H9 (cell line): ENCODE results near the gene AP4B1. TPM values are rescaled to one million over a fixed set of nuclear protein-coding genes. Genes with fewer than 3 reads are reported as not detected.

ENCODE experiments used
- DNase-seq: peaks from one replicate; pipeline ENCODE4 v3.0.0-alpha.2; 2017
- H2AFZ ChIP-seq: one replicate; pipeline ENCODE4 v1.6.1; 2013; ENCODE audit warnings: mild to moderate bottlenecking, low read length, control low read depth, moderate library complexity
- H2AK5ac ChIP-seq: 2 replicates; pipeline ENCODE4 v1.6.1; 2013; ENCODE audit warnings: low read length, control low read depth, mixed read lengths; ENCODE audit not compliant: insufficient read length
- H2BK120ac ChIP-seq: one replicate; pipeline ENCODE4 v1.6.1; 2013; ENCODE audit warnings: low read depth, mild to moderate bottlenecking, low read length, control low read depth, inconsistent platforms; ENCODE audit not compliant: poor library complexity, severe bottlenecking
- H2BK12ac ChIP-seq: 2 replicates; pipeline ENCODE4 v1.6.1; 2013; ENCODE audit warnings: low read length, control low read depth, mixed read lengths, low read depth; ENCODE audit not compliant: insufficient read length
- H2BK15ac ChIP-seq: 2 replicates; pipeline ENCODE4 v1.6.1; 2013; ENCODE audit warnings: low read depth, low read length, control low read depth
- H2BK20ac ChIP-seq: one replicate; pipeline ENCODE4 v1.6.1; 2013; ENCODE audit warnings: low read depth, mild to moderate bottlenecking, low read length, control low read depth, inconsistent platforms; ENCODE audit not compliant: poor library complexity, severe bottlenecking
- H2BK5ac ChIP-seq: 2 replicates; pipeline ENCODE4 v1.6.1; 2013; ENCODE audit warnings: low read length, control low read depth, mixed read lengths; ENCODE audit not compliant: insufficient read length
- H3K14ac ChIP-seq: 2 replicates; pipeline ENCODE4 v1.6.1; 2013; ENCODE audit warnings: low read length, control low read depth; ENCODE audit not compliant: insufficient read depth
- H3K18ac ChIP-seq: 2 replicates; pipeline ENCODE4 v1.6.1; 2013; ENCODE audit warnings: low read depth, mild to moderate bottlenecking, mixed read lengths, low read length, control low read depth; ENCODE audit not compliant: insufficient read length
- H3K23ac ChIP-seq: 2 replicates; pipeline ENCODE4 v1.6.1; 2013; ENCODE audit warnings: low read length, control low read depth, mixed read lengths, low read depth; ENCODE audit not compliant: insufficient read length
- H3K23me2 ChIP-seq: 2 replicates; pipeline ENCODE4 v1.6.1; 2013; ENCODE audit warnings: low read depth, mild to moderate bottlenecking, mixed read lengths, low read length, control low read depth; ENCODE audit not compliant: insufficient read length, poor library complexity, severe bottlenecking
- H3K27ac ChIP-seq: 2 replicates; pipeline ENCODE4 v1.5.1; 2013; ENCODE audit warnings: low read length, control low read depth, mixed read lengths, low read depth; ENCODE audit not compliant: insufficient read length
- H3K27me3 ChIP-seq: 2 replicates; pipeline ENCODE4 v1.6.1; 2013; ENCODE audit warnings: low read length, control low read depth, inconsistent platforms; ENCODE audit not compliant: insufficient read depth
- H3K4ac ChIP-seq: 2 replicates; pipeline ENCODE4 v1.6.1; 2013; ENCODE audit warnings: low read depth, mild to moderate bottlenecking, control low read depth, inconsistent platforms, low read length, moderate library complexity
- H3K4me1 ChIP-seq: 2 replicates; pipeline ENCODE4 v1.6.1; 2013; ENCODE audit warnings: low read length, control low read depth, inconsistent platforms; ENCODE audit not compliant: insufficient read depth
- H3K4me2 ChIP-seq: 2 replicates; pipeline ENCODE4 v1.6.1; 2013; ENCODE audit warnings: low read length, control low read depth, mixed read lengths; ENCODE audit not compliant: insufficient read length, insufficient read depth
- H3K56ac ChIP-seq: 2 replicates; pipeline ENCODE4 v1.6.1; 2013; ENCODE audit warnings: low read depth, mild to moderate bottlenecking, mixed read lengths, low read length, control low read depth; ENCODE audit not compliant: insufficient read length
- H3K79me1 ChIP-seq: 2 replicates; pipeline ENCODE4 v1.6.1; 2013; ENCODE audit warnings: low read depth, mild to moderate bottlenecking, moderate library complexity, low read length, control low read depth, inconsistent platforms; ENCODE audit not compliant: insufficient read depth, poor library complexity, severe bottlenecking
- H3K79me2 ChIP-seq: 2 replicates; pipeline ENCODE4 v1.6.1; 2013; ENCODE audit warnings: low read length, control low read depth, inconsistent platforms; ENCODE audit not compliant: insufficient read depth
- H3K9ac ChIP-seq: 2 replicates; pipeline ENCODE4 v1.6.1; 2013; ENCODE audit warnings: low read length, control low read depth, mixed read lengths; ENCODE audit not compliant: insufficient read length; ENCODE audit errors: extremely low read depth
- H3K9me3 ChIP-seq: one replicate; pipeline ENCODE4 v1.6.1; 2013; ENCODE audit warnings: low read depth, low read length, inconsistent platforms; ENCODE audit not compliant: control insufficient read depth
- H3T11ph ChIP-seq: one replicate; pipeline ENCODE4 v1.6.1; 2013; ENCODE audit warnings: mild to moderate bottlenecking, low read length, control low read depth, inconsistent platforms
- H4K20me1 ChIP-seq: one replicate; pipeline ENCODE4 v1.6.1; 2013; ENCODE audit not compliant: control insufficient read depth, insufficient read length, insufficient read depth
- H4K5ac ChIP-seq: 2 replicates; pipeline ENCODE4 v1.6.1; 2013; ENCODE audit warnings: low read depth, mild to moderate bottlenecking, mixed read lengths, low read length, control low read depth; ENCODE audit not compliant: insufficient read length
- H4K8ac ChIP-seq: replicated peaks from 2 replicates; pipeline ENCODE4 v1.6.1; 2013; ENCODE audit warnings: low read length, control low read depth, mixed read lengths, low read depth; ENCODE audit not compliant: insufficient read length
- H4K91ac ChIP-seq: 2 replicates; pipeline ENCODE4 v1.6.1; 2013; ENCODE audit warnings: low read depth, mild to moderate bottlenecking, moderate library complexity, mixed read lengths, low read length, control low read depth; ENCODE audit not compliant: insufficient read length
- H3K27ac Mint-ChIP-seq, 3 experiments: 2 replicates in 2 of 3; 3 replicates in 1 of 3; pipeline ENCODE4 v1.8.0; 2020 to 2021; ENCODE audit warnings: mixed read lengths in 3 of 3, mild to moderate bottlenecking in 1 of 3, moderate library complexity in 1 of 3
- H3K27me3 Mint-ChIP-seq: 2 replicates; pipeline ENCODE4 v1.8.0; 2021; ENCODE audit warnings: low read depth, mild to moderate bottlenecking, moderate library complexity, mixed read lengths
- H3K36me3 Mint-ChIP-seq, 3 experiments: 2 replicates in 2 of 3; 3 replicates in 1 of 3; pipeline ENCODE4 v1.8.0; 2020 to 2021; ENCODE audit warnings: low read depth in 3 of 3, mixed read lengths in 3 of 3; ENCODE audit not compliant: insufficient read depth in 1 of 3
- H3K4me1 Mint-ChIP-seq, 2 experiments: 2 replicates each; pipeline ENCODE4 v1.8.0; 2020; ENCODE audit warnings: mixed read lengths in 2 of 2
- H3K4me3 Mint-ChIP-seq, 2 experiments: 2 replicates in 1 of 2; 3 replicates in 1 of 2; pipeline ENCODE4 v1.8.0; 2020 to 2021; ENCODE audit warnings: mild to moderate bottlenecking in 2 of 2, mixed read lengths in 2 of 2, moderate library complexity in 1 of 2
- H3K9me3 Mint-ChIP-seq, 2 experiments: 2 replicates in 1 of 2; 3 replicates in 1 of 2; pipeline ENCODE4 v1.8.0; 2020; ENCODE audit warnings: mild to moderate bottlenecking in 2 of 2, mixed read lengths in 2 of 2, moderate library complexity in 1 of 2
- CTCF ChIP-seq: fragments of 200-600 bp; sonication (generic); conservative IDR thresholded peaks from 3 replicates; pipeline ENCODE4 v1.8.0; 2021; ENCODE audit warnings: antibody characterized with exemption, mild to moderate bottlenecking
- WGBS: extraction: QIAGEN DNeasy Blood & Tissue Kit; methylation state at CpG from one replicate; pipeline ENCODE4 v1.1.7; 2013; ENCODE audit warnings: missing lambda C conversion rate, low lambda C conversion rate, mixed read lengths; ENCODE audit not compliant: insufficient read length; ENCODE audit errors: extremely low coverage; 5-methylcytosine and 5-hydroxymethylcytosine counted together
- total RNA-seq: library from RNA; stranded (reverse); gene quantifications from 2 replicates; pipeline ENCODE4 v1.2.1, GENCODE V29; 2021

The AP4B1 gene
- total RNA-seq, 1 experiment from 2014 or later: 19.3 TPM

- Histone ChIP-seq H4K91ac (no peak overlapping the region), H3K4ac (no peak overlapping the region), H3K27me3 (no peaks in the 10 kb centered on the region), H3K23me2 (peaks cover 16% of the 10 kb centered on the region), H2BK5ac (no peak overlapping the region), H2BK12ac (no peak overlapping the region), H2BK15ac (no peak overlapping the region), H4K5ac (no peak overlapping the region), H2BK20ac (no peak overlapping the region), H3K56ac (no peak overlapping the region), H2AK5ac (no peak overlapping the region), H3K23ac (no peak overlapping the region), H3K14ac (no peak overlapping the region; the same call in 1 of the 2 replicates), H3K18ac (peak overlapping the region; percentile 39), H3K9ac (peak overlapping the region; percentile 48), H2BK120ac (no peak overlapping the region), H2AFZ (no peak overlapping the region), H3K79me1 (no peaks in the 10 kb centered on the region), H3K4me1 (no peaks in the 10 kb centered on the region), H3K27ac (no peak overlapping the region), H3K4me2 (peak overlapping the region; percentile 97), H4K8ac (no peak overlapping the region), H3K79me2 (peaks cover 12% of the 10 kb centered on the region; the same call in 1 of the 2 replicates), H3K9me3 (no peaks in the 10 kb centered on the region), H4K20me1 (no peaks in the 10 kb centered on the region), H3T11ph (no peak overlapping the region)
- H3K4me1 Mint-ChIP-seq: peaks cover 33 to 37% of the 10 kb centered on the region in 2 experiments
- H3K27me3 Mint-ChIP-seq: peaks cover 2% of the 10 kb centered on the region
- 0 out of 7 replicates have a peak, but pooled peaks cover 0 to 3% (median 3%) of the 10 kb centered on the region in 3 experiments for H3K36me3 Mint-ChIP-seq
- no peak for DNase-seq
- WGBS: no CpG with 5 or more reads among the region's 8 CpGs
- H3K4me3 Mint-ChIP-seq: peak overlapping the region; percentile 90 to 91
- no peaks in the 10 kb centered on the region; a peak in 1 of 5 replicates for H3K9me3 Mint-ChIP-seq
- H3K27ac Mint-ChIP-seq: peak overlapping the region in 2 of 3 experiments; percentile 26 to 85; a peak in 4 of 7 replicates
- no peak for TF ChIP-seq CTCF
Observed at GRCh38 chr1:113930499-113931161, 26.0 kb upstream of the AP4B1 start.
